ENCODE results near the gene NOM1.
"Not testable (repeated sequence)": the region's sequence is repeated elsewhere in the genome, so short reads cannot be mapped to it uniquely, and the experiment has no call there.

Gene NOM1, protein sequence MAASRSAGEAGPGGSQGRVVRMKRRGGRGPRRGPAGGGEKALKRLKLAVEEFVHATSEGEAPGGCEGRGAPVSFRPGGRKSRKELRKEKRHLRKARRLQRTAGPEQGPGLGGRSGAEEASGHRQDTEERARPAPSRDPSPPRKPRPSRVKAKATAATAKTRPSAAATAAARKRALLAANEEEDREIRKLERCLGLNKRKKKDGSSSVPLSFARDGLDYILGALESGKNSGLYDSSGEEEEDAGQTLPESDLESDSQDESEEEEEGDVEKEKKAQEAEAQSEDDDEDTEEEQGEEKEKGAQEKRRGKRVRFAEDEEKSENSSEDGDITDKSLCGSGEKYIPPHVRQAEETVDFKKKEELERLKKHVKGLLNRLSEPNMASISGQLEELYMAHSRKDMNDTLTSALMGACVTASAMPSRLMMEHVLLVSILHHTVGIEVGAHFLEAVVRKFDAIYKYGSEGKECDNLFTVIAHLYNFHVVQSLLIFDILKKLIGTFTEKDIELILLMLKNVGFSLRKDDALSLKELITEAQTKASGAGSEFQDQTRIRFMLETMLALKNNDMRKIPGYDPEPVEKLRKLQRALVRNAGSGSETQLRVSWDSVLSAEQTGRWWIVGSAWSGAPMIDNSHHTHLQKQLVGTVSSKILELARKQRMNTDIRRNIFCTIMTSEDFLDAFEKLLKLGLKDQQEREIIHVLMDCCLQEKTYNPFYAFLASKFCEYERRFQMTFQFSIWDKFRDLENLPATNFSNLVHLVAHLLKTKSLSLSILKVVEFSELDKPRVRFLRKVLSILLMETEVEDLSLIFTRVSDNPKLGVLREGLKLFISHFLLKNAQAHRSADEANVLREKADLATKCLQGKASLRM

GRCh38 chr7:156949541-156950380, at the start of gene NOM1:
NOM1 (plus strand) TSS chr7:156949712; CDS start chr7:156949738, 26 bp downstream.
- no peak for DNase-seq

DNA sequence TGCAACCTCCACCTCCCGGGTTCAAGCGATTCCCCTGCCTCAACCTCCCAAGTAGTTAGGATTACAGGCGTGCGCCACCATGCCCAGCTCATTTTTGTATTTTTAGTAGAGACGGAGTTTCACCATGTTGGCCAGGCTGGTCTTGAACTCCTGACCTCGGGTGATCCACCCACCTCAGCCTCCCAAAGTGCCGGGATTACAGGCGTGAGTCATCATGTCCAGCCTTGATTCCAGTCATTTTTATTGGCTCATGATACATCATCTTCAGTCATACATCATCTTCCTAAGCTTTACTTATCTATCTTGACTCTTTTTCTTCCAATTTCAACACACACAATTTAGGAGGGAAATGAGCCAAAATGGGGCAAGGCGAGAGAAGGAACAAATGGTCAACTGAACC, 49.4 kb upstream of the NOM1 start:
- not testable (repeated sequence) for DNase-seq

DNA sequence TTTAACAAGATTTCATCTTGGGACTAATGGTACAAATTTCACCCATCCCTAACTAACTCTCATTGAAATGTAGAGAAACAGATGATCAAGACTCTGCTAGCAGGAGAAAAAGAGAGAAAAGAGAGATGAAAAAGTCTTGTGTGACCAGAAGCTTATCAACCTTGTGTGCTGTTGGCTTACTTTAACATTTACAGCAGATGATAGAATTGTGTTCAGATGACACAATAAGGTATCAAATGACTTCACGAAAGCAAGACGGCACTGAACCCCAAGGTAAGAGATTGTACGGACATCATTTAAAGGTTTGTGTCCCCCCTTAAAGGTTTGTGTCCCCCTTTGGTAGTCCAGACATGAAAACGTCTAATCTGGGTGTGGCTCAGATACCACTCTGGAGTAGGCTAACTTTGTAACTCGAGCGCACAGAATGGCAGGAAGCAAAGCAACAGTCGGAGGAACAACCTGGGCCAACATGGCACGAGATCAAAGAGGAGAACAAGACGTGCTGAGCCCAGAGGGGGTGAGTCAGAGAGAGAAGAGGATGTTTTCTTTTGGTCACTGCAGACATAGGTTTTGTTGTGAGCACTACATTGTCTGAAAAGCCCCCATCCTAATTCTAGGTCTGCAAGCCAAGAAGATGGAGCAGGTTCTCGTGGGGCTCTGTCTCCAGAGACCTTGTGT, 46.1 kb upstream of the NOM1 start:
- no peak for DNase-seq

DNA sequence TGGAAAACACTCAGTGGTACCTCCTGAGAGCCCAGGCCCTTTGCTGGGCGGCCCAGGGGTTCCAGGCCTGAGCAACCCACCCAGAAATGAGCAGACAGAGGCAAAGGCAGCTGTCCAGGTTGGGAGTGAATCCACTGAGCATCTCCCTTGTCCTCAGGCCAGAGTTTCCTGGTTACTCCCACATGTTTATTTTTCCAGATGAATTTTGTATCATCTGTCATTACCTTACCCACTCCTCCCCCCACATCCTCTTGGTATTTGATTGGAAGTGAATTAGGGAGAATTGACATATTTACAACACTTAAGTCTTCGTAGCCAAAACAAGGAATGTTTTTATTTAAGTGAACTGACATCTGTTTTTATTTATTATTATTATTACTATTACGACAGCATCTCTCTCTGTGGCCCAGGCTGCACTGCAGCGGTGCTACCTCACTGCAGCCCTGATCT, 43.3 kb upstream of the NOM1 start:
- DNase-seq: no peak

- no peak for DNase-seq
These were observed 41.9 kb upstream of the NOM1 start for GRCh38 chr7:156907656-156908055.

GRCh38 chr7:156909574-156910252, 39.8 kb upstream of the NOM1 start:
- not testable (repeated sequence) for DNase-seq

DNA sequence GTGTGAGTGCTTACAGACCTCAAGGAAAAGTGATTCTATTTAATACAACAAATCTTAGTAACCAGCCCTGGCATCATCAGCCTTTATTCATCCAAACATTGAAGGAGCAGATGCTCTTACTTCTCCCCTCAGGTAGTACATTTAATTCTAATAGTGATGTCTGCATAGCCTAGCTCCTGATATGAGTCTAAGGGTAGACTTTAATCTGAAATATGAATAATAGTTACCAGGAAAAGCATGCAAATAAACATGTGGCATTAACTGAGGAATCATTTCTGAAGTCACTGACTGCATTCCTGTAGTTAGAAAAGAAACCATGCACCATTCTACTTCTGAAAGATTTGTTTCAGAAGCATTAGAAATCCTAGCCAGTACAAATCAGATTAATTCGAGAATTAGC, 30.9 kb upstream of the NOM1 start:
- no peak for DNase-seq

DNA sequence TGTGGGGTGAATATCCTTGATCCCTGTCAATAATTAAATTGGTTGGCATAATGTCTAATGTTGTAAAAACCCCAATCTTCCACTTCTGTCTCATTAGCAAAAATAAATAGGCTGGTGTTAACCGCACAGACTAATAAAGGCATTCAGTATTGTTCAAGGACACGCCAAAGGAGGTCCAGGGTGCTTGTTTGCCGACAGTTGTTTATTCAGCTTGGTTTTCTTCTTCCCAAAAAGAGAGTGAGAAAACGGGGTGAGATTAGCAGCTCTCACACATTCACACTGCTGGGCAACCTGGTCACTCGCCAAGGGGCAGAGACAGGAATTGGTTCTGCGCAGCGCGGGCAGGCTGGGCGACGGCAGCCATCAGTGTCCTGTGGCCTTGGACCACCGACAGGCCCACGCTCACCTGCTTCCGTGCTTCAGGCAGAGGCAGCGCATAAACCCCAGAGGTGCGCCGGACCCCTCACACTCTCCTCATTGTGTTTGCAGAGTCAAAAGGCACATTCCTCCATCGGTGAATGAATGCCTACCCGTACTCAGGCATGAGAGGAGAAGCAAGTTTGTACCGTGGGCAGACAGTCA, 30.3 kb upstream of the NOM1 start:
- no peak for DNase-seq

GRCh38 chr7:156920076-156920475, 29.4 kb upstream of the NOM1 start:
- DNase-seq: no peak

- not testable (repeated sequence) for DNase-seq
These were observed 28.8 kb upstream of the NOM1 start for GRCh38 chr7:156920487-156921373.

GRCh38 chr7:156922304-156922703, 27.2 kb upstream of the NOM1 start:
- not testable (repeated sequence) for DNase-seq

DNA sequence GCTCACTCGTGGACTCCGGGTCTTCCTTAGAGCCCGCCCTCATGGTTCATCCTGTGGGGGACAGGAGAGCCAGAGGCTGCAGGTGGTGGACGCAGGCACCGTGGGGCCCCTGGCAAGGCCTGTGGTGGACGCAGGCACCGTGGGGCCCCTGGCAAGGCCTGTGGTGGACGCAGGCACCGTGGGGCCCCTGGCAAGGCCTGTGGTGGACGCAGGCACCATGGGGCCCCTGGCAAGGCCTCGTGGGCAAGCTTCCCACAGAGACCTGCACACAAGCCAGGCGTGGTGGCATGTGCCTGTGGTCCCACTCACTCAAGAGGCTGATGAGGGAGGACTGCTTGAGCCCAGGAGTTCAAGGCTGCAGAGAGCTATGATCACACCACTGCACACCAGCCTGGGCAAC, 23.7 kb upstream of the NOM1 start:
- not testable (repeated sequence) for DNase-seq

- DNase-seq: no peak
These were observed 21.7 kb upstream of the NOM1 start for GRCh38 chr7:156927571-156928405.

DNA sequence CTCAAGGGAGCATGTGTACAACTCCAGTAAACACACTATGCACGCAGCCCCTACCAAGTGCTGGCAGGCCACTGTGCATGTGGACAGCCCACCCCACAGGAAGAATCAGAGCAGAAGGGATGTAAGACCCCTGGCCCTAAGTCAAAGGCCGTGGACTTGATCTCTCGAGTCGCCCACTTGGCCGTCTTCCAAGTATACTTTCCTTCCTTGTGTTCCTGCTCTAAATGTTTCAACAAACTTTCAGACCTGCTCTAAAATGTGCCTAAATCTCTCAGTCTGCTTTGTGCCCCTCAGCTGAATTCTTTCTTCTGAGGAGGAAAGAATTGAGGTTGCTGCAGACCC, 21.1 kb upstream of the NOM1 start:
- DNase-seq: no peak

GRCh38 chr7:156929789-156930539, 19.5 kb upstream of the NOM1 start:
- no peak for DNase-seq

GRCh38 chr7:156932006-156932405, 17.5 kb upstream of the NOM1 start:
- DNase-seq: no peak

- DNase-seq: no peak
These were observed 14.3 kb upstream of the NOM1 start for GRCh38 chr7:156935250-156935649.

DNA sequence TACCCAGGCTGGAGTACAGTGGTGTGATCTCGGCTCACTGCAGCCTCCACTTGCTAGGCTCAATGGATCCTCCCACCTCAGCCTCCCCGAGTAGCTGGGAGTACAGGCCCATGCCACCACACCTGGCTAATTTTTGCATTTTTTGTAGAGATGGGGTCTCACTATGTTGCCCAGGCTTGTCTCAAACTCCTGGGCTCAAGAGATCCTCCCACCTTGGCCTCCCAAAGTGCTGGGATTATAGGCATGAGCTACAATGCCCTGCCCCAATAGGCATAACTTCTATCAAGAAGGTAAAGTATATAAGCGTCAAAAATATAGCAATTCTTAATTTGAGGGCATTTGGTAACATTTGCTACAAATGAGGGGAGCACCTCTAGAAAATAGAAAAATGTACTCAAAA, 12.7 kb upstream of the NOM1 start:
- DNase-seq: not testable (repeated sequence)
